Suppressor macrophage (primary cell): Measurements from ENCODE around the gene RPS6KC1.
A peak's percentile ranks its signal among the peaks of the same experiment; 100 is the strongest.

Experiments
- DNase-seq, 4 experiments: peaks; one replicate each; pipeline ENCODE4 v3.0.0-alpha.2; 2020 to 2022

Gene RPS6KC1

DNA sequence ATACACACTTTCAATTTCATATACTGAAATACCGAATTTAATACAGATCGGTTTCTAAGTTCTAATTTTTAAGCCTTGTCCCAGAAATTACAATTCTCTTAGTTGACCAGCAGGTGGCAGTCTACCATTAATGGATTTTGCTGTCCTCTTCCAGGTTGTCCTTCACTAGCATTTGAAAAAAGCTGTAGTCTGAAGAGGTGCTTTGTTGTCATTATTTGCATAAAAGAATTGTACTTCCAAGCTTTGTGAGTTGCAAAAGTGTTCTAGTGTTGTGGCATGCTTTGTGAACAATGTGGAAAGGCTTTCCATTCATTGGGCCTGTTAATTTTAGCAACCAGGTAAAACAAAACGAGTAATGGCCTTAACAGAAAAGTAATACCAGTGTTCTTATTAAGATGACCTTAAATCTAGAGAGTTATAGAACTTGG, 193.6 kb downstream of the RPS6KC1 start:
- peak; percentile 58 to 85 (median 63) for DNase-seq

DNA sequence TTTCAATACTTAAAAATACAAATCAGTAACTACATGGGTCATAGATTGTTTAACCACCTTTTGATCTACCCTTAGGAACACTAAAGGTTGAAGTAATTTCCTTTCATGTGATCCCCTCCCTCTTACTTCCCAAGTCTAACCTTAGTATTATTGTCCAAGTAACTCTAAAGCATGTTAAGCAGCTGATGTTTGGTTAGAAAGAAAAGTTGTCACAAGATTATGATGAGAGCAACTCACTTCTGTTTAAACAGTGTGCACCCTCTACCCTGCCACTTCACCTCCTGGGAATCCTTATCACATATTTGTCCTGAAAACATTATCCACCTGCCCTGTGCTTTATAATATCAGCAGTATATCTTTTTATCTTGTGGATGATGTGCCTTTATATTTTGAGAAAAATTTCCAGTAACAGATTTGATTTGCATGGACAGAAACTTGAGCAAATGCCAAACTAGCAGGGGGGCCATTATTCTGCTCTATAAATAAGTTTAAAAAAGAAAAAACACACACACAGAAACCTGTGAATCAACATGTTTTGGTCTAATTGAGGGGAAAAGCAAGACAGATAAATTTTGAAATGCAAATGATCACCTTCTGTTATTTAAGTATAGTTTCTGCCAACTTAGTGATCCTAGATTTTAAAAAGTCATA, 194.3 kb downstream of the RPS6KC1 start:
- DNase-seq: peak; percentile 3 to 72 (median 50)

DNA sequence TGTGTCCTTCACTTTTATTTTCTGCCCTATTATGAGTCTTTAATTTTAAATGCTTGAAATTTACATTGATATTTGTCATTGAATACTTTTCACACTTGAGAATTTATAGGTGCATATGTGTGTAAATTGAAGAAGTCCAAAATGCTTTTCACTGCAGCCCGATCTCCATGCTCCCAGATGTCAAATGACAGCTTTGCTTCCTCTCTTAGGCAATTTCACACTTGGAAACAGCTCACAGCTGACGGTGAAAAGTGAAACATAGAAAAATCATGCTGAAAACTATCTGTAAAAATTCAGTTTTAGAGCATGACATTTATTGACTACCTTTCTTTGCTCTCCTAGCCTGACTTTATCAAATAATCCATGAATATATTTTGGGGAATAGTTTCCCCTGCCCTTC, 196.0 kb downstream of the RPS6KC1 start:
- peak; percentile 16 to 71 (median 42) for DNase-seq

DNA sequence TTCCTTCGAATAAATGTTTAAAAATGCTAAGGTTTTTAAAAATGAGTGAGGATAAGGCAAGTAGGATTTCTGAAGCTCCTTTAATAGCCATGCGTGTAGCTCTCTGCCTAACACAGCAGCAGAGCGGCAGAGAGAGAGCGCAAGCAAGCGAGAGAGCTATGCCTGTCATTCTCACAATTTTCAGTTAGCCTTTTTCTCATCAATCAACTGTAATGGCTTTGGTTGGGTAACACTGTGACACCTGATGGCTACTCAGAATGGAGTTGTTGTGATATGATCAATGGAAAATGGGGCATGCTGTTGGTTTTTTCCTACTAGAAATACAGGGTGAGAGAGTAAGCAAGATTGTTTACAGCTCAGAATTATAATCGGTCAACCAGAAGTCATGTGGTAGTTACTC, 198.4 kb downstream of the RPS6KC1 start:
- DNase-seq: no peak

DNA sequence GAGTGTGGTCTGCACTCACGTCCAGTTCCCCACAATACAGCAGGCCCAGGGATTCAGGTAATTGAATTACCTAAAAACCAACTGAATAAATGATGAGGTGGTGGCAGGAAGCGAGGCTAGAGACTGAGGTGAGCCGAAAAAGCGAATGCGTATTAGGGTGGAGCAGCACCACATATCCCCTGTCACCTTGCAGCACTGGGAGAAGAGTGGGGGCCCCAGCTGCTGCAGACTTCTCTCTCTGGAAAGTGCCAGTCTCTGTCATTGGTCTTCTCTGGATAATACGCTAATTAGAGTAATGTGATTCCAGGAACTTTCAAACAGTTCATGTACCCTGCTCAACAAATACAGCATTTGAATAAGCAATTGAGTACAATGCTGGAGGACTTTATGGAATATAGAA, 199.0 kb downstream of the RPS6KC1 start:
- no peak for DNase-seq

DNA sequence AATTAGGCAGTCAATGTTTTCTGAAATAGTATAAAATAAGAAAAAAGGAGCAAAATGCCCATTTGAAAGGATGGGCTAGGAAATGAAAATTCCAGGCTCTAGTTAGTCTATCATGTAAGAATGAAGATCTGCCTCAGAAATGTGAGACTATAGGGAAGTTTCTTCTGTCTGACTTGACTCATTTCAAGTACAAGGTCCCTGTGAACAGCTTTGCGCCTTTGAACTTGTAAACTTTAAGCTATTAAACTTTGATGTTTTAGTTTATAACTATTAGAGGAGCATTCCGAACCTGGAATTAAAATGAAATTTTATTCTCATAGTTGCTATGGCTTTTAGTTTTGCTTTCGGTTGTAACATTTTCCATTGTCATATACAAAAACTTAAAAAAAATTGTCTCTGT, 199.4 kb downstream of the RPS6KC1 start:
- DNase-seq: no peak

DNA sequence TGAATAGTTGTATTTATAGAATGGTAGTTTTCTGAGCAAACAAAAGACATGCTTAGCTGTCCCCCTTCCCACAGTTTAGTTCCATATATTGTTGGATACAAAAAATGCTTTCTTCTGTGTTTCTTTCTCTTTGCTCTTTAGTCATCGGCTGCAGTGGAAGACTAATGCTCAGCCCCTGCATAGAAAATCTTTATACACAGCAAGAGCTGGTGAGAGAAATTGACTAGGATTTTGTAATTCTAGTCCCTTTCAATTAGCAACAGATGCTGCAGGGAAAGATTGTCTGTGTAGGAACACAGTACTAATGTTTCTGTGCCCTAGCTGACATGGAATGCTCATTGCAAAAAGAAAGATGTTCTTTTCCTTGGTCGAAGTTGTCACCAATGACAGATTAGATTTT, 200.9 kb downstream of the RPS6KC1 start:
- DNase-seq: no peak

DNA sequence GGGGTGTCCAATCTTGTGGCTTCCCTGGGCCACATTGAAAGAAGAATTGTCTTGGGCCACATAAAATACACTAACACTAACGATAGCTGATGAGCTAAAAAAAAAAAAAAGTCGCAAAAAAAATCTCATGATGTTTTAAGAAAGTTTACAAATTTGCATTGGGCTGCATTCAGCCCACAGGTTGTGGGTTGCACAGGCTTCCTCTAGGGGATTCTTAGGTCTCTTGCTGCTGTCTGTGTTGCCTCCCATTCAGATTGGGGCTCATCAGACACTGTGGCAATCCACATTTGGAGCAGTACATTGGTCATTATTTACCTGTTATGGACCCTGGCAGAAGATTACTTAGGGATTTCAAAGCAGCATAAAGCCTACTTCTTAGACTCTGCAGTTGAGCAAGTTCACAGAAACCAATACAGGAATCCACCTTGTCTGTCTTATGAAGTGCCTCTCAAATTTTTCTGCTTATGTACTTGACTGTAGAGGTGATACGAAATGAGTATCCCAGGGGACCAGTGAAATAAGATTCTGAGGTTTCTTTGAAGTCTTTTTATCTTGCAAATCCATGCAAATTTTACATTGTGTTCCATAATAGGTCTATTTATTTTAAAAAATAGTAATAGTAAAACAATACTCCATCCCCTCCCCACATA, 205.5 kb downstream of the RPS6KC1 start:
- DNase-seq: no peak

DNA sequence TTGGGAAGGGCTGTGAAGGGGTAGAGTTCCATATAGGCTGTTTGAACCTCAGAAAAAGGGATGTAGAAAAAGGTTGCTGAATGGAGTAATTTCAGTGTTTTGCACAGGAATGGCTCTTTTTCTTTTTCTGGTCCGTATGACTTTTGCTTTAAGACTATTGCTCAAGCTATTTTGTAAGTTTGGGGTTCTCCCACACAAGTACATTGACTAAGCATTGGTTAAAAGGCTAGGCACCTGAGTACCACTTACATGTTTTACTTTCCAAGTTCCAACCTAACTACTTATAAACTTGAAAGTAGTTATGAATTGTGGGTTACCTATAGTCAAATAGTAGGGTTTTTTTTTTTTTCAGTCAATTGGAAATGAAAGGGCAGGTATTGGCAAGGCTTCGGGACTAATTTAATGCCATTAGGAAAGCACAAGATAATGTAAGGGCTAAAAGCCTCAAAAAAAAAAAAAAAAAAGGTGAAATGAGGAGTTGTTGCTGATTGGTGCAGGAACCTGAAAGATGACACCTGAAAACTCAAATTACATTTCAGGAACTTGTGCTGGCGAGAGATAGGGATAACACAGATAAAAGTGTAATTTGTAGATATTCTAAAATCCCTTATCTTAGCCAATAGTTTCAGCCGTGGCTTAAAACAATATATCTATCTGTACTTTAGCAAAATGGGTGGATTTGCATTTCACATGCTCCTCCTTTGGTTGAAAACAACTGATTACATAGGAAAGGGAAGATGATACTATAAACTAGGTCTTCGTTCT, 209.5 kb downstream of the RPS6KC1 start:
- DNase-seq: peak in 3 of 4 experiments; percentile 13 to 54 (median 30)

DNA sequence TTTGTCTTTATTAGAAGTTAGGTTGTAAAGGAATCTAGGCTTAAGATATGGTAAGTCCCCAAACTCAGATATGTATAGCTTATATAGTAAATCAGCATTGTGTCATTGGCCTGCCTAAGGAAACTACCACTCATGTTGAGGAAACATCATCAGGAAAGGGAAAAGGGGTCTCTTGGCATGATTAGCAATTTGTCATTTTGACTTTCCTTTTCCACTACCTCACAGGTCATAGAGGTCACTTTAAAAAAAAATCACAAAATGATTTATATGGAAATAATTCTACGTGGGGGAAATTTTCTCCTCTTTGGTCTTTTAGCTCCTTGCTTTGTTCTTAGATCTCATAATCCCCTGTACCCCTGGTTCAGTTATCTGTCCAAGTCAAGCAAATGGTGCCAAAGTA, 213.5 kb downstream of the RPS6KC1 start:
- DNase-seq: no peak

DNA sequence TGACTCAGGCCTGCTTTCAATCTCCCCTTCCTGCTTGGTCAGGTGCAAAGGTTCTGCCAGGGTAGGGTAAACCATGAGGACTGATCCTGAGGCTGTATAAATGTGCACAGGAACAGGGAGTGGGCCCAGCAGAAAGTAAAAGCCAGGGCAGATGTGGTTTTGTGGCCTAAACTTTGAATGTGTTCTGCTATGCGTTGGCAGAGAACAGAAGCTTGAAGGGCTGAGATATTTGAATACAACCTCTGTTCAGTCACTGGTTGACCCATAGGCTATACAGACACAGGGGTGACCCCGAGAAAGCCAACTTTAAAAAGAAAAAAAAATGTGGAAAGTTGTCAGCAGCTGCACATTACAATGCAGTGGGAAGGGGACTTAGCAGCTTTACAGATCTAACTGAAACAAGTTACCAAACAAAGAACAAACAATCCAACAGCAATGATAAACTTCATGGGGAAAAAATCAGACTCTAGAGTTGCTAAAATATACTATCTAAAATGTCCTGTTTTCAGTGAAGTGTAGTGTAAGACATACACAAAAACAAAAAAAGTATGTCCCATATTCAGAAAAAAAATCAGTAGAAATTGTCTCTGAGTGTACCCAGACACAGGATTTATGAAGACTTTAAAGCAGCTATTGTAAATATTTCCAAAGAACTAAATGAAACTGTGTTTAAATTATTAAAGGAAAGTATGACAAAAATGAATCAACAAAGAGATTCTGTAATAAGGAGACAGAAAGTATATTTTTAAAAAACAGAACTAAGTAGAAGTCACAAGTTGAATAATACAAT, 216.1 kb downstream of the RPS6KC1 start:
- DNase-seq: peak in 2 of 4 experiments; percentile 12 to 35

DNA sequence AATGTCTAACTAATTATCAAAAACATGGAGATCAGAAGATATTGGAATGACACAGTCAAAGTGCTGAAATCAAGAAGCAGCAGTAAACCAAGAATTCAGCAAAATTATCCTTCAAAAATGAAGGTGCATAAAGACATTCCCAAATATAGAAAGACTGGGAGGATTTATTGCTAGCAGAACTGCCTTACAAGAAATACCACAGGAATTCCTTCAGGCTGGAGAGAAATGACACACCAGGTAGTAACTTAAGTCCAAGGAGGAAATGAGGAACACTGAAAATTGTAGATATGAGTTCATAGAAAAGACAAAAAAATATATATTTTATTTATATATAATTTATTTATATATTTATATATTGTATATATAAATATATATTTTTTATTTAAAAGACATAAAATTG, 217.2 kb downstream of the RPS6KC1 start:
- no peak for DNase-seq

DNA sequence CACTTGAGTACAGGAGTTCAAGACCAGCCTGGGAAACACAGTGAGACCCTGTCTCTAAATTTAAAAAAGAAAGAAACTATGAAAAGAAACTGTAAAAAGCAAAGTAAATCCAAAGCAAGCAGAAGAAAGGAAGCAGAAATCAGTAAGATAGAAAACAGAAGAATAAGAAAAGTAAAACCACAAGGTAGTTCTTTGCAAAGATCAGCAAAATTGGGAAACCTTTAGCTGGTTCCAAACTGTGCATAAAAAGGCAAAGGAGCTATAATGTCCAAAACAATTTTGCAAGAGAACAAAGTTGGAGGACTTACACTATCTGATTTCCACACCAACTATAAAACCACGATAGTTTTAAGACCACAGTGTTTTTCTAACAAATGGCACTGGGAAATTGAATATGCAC, 218.8 kb downstream of the RPS6KC1 start:
- DNase-seq: no peak

DNA sequence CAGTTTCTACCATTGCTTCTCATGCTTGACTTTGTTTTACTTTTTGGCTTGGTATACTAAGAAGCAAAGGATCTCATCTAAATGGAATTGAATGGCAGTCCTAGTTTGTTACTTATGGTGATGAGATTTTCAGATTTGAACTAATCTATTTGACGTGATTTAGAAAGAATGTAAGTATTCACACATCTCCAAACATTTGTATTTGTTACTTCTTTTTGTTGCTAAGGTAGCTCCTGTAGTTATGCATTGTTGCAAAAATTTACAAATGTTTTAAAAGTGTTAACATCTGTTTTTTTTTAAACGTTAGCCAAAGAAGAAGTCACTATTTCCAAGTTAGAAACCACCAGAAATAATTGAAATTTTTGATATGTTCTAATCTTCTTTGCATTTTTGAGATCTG, 222.5 kb downstream of the RPS6KC1 start:
- DNase-seq: no peak

DNA sequence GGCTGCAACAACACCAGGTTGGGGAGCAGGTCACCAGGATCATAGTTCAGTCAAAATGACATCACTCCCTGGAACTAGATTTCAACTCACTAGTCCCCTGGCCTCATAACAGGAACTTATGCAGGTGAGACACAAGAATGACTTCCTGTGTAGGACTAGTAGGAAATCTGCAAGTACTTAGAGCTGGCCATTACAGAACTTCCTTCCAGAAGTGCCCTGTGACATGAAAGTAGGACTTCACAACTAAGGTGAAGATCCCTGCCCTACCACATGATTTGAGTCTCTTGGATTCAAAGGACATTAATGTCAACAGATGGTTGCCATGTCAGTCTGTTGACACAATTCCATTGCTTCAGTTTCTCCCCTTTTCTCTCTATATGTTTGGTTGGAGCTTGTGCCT, 223.1 kb downstream of the RPS6KC1 start:
- DNase-seq: peak in 3 of 4 experiments; percentile 8 to 26 (median 17)

DNA sequence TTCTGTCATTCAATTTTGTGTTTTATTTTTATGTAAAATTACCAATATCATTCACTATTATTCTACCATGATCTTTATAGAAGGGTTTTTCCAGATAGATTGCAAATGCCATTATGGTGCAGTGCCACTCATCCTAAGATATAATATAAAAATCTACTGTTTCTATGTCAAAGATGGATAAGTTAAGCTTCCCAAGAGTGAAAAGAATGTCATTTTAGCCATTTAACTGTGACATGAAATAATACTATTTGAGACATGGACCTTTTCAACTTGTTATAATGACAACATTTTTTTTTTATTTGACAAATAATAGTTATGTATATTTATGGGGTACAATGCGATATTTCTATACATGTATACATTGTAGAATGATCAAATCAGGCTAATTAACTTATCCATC, 224.3 kb downstream of the RPS6KC1 start:
- no peak for DNase-seq

DNA sequence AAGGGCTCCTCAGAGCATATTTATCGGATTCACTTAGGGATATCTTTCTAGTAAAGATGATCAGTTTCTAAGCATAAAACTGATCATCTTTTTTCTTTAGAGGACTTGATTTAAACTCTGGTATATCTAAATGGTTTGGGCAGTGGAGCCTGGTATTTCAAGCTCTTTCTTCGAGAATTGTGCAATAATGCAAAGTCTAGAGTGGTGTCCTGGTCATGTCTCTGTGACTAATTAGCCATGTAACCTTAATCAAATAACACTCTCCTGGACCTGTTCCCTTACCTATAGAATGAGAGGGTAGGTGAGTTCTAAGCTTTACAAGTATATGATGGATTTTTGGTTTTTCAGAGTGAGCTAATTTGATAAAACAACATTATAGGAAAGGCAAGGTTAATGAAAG, 225.2 kb downstream of the RPS6KC1 start:
- no peak for DNase-seq

DNA sequence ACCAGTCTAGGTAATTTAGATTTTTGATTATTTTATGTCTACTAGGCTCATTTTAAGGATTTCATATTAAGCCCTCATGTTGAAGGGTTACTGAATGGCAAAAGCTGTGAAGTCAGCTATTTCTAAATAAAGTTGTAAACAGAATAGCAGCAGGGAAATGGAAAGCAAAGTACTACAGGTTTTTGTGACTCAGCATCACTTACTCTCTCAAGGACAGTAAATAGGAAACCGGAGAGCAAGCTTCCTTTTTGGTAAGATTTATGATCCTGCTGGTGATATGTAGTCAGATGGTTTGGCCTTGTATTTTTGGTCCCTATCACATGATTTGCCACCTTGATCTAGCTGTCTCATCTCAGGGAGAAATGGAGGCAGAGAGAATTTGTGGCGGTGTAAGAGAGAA, 226.0 kb downstream of the RPS6KC1 start:
- DNase-seq: peak in 2 of 4 experiments; percentile 13

DNA sequence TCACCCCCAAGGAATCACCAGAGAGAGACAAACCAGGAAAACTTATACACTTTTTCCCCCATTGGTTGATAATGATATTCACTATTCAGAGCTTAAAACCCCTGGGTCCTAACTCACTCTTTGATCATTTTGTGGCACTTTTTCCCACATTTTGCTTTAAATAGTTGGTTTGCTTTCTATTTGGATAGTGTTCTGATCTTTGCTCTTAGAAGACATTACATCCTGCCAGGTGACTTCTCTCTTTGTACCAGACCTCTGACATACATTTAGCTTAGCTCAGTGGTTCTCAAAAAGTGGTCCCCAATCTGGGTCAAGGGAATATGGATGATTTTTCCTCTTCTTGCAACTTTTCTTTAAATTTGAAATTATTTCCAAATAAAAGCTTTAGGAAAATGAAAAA, 228.4 kb downstream of the RPS6KC1 start:
- no peak for DNase-seq

DNA sequence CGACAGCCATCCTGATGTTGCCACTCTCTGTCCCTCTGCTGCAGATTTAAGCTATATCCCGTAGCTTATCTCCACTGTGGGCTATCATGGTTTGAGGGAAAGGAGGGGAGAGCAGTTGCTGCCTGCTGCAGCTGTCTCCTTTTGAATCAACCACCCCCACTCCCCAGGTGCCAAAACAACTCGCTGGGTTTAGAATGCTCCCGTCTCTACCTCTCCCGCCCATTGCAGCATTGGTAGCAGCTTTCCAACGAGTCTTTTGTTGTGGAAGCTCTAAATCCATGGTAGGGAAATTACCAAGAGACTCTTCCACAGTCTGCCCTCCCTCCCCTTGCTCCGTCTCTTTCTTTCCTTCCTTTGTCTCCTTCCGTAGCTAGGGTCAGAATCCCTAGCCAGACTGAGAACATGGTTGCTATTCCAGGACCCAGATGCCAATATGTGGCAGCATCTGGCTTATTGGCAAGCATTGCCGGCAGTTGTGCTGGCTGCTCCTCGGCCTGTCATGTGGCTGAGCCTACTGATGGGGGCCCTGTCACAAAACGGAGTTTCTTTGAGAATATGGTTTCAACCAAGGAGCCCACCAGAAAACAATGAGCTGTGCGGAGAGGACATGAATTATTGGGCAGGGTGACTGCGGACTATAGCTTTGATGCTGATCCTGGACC, 230.7 kb downstream of the RPS6KC1 start:
- DNase-seq: no peak

DNA sequence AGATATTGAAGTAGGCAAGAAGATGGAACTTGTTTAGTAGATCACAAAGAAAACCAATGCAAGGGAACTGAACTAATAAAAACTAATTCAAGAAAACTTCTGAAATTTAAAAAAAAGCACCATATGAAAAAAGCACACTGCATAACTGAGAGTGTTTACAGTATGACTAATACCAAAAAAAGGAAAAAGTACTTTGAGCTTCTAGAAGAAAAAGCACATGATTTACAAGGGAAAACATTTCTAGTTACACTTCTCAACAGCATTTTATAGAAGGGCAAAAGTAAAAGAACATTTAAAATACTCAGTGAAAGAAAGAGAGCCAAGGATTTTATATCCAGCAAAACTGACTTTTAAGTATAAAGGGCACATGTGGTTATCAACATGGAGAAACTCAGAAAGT, 233.6 kb downstream of the RPS6KC1 start:
- DNase-seq: peak in 2 of 4 experiments; percentile 20 to 46

DNA sequence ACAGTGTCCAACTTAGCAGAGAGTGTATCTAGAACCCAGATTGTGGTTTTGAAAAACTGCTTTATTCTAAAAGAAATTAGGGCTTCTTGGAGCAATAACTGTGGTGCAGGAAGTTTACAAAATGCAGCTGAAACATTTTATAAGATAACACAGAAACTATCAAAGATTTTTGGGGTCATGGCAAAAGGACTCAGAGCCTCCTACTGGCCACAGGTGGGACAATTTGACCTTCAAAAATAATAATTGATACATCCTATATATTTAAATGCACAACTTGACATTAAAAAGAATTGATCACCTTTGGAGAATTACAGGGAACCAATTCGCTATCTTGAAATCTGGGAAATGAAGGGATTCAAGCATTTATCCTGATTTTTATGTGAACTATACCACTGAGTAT, 235.2 kb downstream of the RPS6KC1 start:
- DNase-seq: no peak
